HepG2 (cell line): ENCODE measurements around the gene CRYBA1. TPM values are rescaled to one million over a fixed set of nuclear protein-coding genes. Genes with fewer than 3 reads are reported as not detected.

Source experiments
- MIXL1 ChIP-seq: IDR thresholded peaks from 2 replicates; pipeline ENCODE4 v1.6.1; 2016
- PAX8 ChIP-seq: sonication (generic); formaldehyde crosslinking; IDR thresholded peaks from 2 replicates; pipeline ENCODE4 v1.8.0; 2022; ENCODE audit warnings: mild to moderate bottlenecking, missing genetic modification reagents, borderline replicate concordance
- RBM39 ChIP-seq: fragments of 200-400 bp; formaldehyde crosslinking; IDR thresholded peaks from one replicate; pipeline ENCODE4 v1.6.1; 2018; ENCODE audit warnings: antibody characterized with exemption, mild to moderate bottlenecking, low read depth, low read length; ENCODE audit not compliant: poor library complexity, severe bottlenecking
- SMC3 ChIP-seq: IDR thresholded peaks from 2 replicates; pipeline ENCODE4 v1.6.1; 2011; ENCODE audit warnings: low read length, improper control_type of control experiment
- ZHX2 ChIP-seq, 2 experiments: sonication (generic) in 1 of 2; formaldehyde crosslinking in 1 of 2; IDR thresholded peaks; 2 replicates each; pipeline versions ENCODE4 v1.6.1 to v1.9.0; 2014 to 2022; ENCODE audit warnings: antibody characterized with exemption in 1 of 2, borderline replicate concordance in 1 of 2, inconsistent platforms in 1 of 2, low read depth in 1 of 2, missing genetic modification reagents in 1 of 2
- ZNF12 ChIP-seq: sonication (generic); formaldehyde crosslinking; IDR thresholded peaks from 2 replicates; pipeline ENCODE4 v1.5.0; 2020; ENCODE audit warnings: missing genetic modification reagents
- ZNF687 ChIP-seq: sonication (generic); formaldehyde crosslinking; IDR thresholded peaks from 2 replicates; pipeline ENCODE4 v1.5.1; 2020; ENCODE audit warnings: mild to moderate bottlenecking, missing genetic modification reagents, moderate library complexity
- ZNF800 ChIP-seq: sonication (generic); formaldehyde crosslinking; IDR thresholded peaks from 2 replicates; pipeline ENCODE4 v1.4.0; 2020; ENCODE audit warnings: missing genetic modification reagents
- polyA plus RNA-seq, 8 experiments: library from polyadenylated mRNA; depleted of rRNA in 3 of 8; stranded (reverse) in 7 of 8; unstranded in 1 of 8; fragments of >200 nt; fragmentation: Illumina TruSeq in 4 of 8; extraction: Trizol in 4 of 8; gene quantifications; 2 replicates each; pipeline versions ENCODE4 v1.2.1 to v1.2.3, GENCODE V29; 2011 to 2016; ENCODE audit warnings: low read depth in 4 of 8, missing spikeins in 1 of 8, mixed read lengths in 1 of 8; ENCODE audit not compliant: insufficient read depth in 1 of 8
- total RNA-seq, 5 experiments: library from RNA; depleted of rRNA; stranded (reverse); fragments of >200 nt; fragmentation: Illumina TruSeq; extraction: Trizol; gene quantifications; 2 replicates each; pipeline ENCODE4 v1.2.3, GENCODE V29; 2016; ENCODE audit warnings: low read depth in 1 of 5
- TF ChIP-seq, protein P1 (sequence below): sonication (generic); formaldehyde crosslinking; IDR thresholded peaks from 2 replicates; pipeline ENCODE4 v1.5.1; 2020; ENCODE audit warnings: mild to moderate bottlenecking, missing genetic modification reagents, borderline replicate concordance

CRYBA1 gene
- total and polyA plus RNA-seq, 2 of the 13 experiments (the other 11 are each of a cell fraction or from before 2014, with no cell fraction given) = not detected

GRCh38 chr17:29219378-29220047, 27.1 kb upstream of the CRYBA1 start (continued):
- TF ChIP-seq ZNF687 (CRISPR knock-in tag) = no peak
- TF ChIP-seq RBM39 = no peak
- peak; percentile 63; the same call in 1 of the 2 replicates for TF ChIP-seq MIXL1
- TF ChIP-seq, protein P1, sequence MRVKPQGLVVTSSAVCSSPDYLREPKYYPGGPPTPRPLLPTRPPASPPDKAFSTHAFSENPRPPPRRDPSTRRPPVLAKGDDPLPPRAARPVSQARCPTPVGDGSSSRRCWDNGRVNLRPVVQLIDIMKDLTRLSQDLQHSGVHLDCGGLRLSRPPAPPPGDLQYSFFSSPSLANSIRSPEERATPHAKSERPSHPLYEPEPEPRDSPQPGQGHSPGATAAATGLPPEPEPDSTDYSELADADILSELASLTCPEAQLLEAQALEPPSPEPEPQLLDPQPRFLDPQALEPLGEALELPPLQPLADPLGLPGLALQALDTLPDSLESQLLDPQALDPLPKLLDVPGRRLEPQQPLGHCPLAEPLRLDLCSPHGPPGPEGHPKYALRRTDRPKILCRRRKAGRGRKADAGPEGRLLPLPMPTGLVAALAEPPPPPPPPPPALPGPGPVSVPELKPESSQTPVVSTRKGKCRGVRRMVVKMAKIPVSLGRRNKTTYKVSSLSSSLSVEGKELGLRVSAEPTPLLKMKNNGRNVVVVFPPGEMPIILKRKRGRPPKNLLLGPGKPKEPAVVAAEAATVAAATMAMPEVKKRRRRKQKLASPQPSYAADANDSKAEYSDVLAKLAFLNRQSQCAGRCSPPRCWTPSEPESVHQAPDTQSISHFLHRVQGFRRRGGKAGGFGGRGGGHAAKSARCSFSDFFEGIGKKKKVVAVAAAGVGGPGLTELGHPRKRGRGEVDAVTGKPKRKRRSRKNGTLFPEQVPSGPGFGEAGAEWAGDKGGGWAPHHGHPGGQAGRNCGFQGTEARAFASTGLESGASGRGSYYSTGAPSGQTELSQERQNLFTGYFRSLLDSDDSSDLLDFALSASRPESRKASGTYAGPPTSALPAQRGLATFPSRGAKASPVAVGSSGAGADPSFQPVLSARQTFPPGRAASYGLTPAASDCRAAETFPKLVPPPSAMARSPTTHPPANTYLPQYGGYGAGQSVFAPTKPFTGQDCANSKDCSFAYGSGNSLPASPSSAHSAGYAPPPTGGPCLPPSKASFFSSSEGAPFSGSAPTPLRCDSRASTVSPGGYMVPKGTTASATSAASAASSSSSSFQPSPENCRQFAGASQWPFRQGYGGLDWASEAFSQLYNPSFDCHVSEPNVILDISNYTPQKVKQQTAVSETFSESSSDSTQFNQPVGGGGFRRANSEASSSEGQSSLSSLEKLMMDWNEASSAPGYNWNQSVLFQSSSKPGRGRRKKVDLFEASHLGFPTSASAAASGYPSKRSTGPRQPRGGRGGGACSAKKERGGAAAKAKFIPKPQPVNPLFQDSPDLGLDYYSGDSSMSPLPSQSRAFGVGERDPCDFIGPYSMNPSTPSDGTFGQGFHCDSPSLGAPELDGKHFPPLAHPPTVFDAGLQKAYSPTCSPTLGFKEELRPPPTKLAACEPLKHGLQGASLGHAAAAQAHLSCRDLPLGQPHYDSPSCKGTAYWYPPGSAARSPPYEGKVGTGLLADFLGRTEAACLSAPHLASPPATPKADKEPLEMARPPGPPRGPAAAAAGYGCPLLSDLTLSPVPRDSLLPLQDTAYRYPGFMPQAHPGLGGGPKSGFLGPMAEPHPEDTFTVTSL = no peak
- TF ChIP-seq ZNF800 = peak; percentile 53; the same call in 1 of the 2 replicates
- TF ChIP-seq ZHX2 (IDR thresholded peaks at IDR 0.05; ENCODE audit: low read depth) = no peak
- no peak for TF ChIP-seq ZHX2 (CRISPR knock-in tag; IDR thresholded peaks at IDR 0.05; ENCODE audit: borderline replicate concordance)
- no peak for TF ChIP-seq ZNF12 (CRISPR knock-in tag)
- no peak for TF ChIP-seq PAX8
- TF ChIP-seq SMC3 = peak; percentile 91
